WI38 (cell line): Measurements from ENCODE around the gene RHBDF1.

Source experiments
- H3K4me3 ChIP-seq: 2 replicates; pipeline ENCODE4 v1.5.1; 2011; ENCODE audit warnings: low read depth, mild to moderate bottlenecking, control low read depth, low read length
- TF ChIP-seq, protein P1 (sequence below): IDR thresholded peaks from 2 replicates; pipeline ENCODE4 v1.5.1; 2012; ENCODE audit warnings: low read depth, mild to moderate bottlenecking, control low read depth, low read length

RHBDF1 gene

DNA sequence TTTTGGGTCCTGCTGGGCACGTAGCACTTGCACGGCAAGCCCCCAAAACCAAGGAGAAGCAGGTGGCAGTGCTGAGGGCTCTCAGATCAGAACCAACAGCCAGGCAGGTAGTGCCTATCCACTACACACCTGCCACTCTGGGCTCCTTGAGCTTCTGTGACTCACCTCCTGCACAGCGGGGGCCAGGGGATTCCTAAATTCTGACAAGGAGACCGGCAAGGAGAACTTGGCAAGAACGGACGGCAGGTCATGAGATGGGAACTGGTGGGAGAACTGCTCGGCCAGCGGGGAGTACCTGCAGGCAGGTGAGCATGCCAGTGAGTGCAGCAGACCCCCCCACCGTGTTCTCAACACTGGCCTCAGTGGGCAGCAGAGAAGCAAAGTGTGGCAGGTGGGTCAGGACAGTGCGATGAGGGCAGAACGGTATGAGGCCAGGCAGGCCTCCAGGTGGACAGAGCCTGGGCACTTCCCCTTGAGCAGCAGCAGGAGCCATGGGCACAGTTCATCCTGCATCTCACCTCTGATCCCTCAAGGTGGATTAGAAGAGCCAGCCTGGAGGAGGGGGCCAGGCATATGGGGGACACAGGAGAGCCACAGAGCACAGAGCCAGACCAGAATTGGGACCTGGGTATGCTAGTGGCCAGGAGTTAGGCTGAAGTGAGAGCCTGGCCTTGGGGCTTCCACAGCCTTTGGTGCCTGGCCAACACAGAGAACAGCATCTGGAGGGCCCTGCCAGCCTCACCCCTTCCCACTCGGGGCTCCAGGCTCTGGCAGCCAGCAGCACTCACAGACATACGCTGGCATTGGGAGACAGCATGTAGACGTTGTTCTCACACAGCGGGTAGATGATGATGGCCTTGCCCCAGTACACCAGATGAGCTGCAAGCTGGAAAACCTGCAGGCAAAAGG is 20.3 kb upstream of the RHBDF1 start:
- TF ChIP-seq, protein P1, sequence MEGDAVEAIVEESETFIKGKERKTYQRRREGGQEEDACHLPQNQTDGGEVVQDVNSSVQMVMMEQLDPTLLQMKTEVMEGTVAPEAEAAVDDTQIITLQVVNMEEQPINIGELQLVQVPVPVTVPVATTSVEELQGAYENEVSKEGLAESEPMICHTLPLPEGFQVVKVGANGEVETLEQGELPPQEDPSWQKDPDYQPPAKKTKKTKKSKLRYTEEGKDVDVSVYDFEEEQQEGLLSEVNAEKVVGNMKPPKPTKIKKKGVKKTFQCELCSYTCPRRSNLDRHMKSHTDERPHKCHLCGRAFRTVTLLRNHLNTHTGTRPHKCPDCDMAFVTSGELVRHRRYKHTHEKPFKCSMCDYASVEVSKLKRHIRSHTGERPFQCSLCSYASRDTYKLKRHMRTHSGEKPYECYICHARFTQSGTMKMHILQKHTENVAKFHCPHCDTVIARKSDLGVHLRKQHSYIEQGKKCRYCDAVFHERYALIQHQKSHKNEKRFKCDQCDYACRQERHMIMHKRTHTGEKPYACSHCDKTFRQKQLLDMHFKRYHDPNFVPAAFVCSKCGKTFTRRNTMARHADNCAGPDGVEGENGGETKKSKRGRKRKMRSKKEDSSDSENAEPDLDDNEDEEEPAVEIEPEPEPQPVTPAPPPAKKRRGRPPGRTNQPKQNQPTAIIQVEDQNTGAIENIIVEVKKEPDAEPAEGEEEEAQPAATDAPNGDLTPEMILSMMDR: no peak
- no peak overlapping the region for H3K4me3 ChIP-seq

GRCh38 chr16:91484-91883 is 19.1 kb upstream of the RHBDF1 start:
- TF ChIP-seq, protein P1: no peak
- H3K4me3 ChIP-seq: no peak overlapping the region

GRCh38 chr16:89391-90302 is 17.2 kb upstream of the RHBDF1 start:
- no peak overlapping the region for H3K4me3 ChIP-seq
- TF ChIP-seq, protein P1: no peak

DNA sequence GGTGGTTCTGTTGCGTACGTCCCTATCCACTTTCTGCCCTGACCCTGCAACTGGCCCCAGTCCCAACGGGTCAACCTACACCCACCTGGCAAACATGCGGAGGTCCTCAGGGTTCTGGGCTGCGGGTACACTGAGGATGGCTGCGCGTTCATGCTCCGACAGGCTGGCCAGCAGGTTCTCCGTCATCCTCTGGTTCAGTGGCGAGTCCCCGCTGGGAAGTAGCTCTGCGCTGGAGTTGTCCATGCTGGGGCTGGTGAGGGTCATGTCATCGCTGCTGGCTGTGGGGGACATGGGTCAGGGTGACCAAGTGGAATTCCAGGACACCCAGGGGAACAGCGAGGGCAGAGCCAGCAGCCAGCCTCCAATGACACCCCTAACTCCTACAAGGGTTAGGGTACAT is 16.2 kb upstream of the RHBDF1 start:
- no peak overlapping the region for H3K4me3 ChIP-seq
- TF ChIP-seq, protein P1: no peak

DNA sequence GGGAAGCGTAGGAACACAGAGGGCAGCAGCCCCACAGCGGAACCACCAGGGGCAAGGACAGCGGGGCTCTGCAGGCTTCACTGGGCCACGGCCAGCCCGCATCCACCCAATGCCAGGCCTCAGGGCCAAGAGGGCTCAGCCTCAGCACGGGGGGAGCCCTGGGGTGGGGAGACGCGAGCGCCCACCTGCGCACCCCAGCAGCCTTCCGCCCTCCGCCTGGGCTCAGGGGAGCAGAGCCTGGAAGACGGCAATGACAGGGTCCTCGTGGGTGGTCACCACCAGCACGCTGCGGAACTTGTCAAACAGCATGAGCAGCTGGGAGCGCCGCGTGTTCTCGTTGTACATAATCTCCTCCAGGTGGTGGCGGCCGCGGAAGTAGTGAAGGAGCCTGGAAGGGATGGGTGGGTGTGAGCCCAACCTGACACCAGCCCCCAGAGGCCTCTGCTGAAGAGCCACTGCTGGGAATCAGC is 14.1 kb upstream of the RHBDF1 start:
- no peak overlapping the region for H3K4me3 ChIP-seq
- TF ChIP-seq, protein P1: no peak

DNA sequence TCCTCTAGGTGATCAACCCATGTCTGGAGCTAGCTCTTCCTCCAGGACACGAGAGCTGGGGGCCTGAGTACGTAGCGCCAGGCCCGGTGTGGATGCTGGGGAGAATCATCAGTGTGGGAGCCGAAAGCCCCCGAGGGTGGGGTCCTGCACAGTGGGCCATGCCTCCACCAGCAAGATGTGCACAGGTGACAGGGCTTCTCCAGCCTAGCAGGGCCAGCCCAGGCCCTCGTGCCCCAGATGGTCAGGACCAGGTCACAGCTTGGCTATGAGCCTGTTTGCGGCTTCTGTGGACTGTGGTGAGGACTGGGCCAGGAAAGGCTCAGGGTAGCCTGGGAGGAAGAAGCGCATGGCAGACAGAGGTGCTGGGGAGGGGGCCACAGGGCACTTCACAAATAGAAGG is 13.4 kb upstream of the RHBDF1 start:
- H3K4me3 ChIP-seq: no peak overlapping the region
- TF ChIP-seq, protein P1: no peak
